GM19467 (cell line): ENCODE results near the gene LAMA2.
"Not testable (repeated sequence)": the region's sequence is repeated elsewhere in the genome, so short reads cannot be mapped to it uniquely, and the experiment has no call there.

Experiments
- ATAC-seq: cut with Tn5 transposase; IDR thresholded peaks from one replicate; pipeline ENCODE4 v1.9.1; 2021; ENCODE audit warnings: mild to moderate bottlenecking, moderate library complexity; ENCODE audit not compliant: unreplicated experiment

LAMA2 gene

DNA sequence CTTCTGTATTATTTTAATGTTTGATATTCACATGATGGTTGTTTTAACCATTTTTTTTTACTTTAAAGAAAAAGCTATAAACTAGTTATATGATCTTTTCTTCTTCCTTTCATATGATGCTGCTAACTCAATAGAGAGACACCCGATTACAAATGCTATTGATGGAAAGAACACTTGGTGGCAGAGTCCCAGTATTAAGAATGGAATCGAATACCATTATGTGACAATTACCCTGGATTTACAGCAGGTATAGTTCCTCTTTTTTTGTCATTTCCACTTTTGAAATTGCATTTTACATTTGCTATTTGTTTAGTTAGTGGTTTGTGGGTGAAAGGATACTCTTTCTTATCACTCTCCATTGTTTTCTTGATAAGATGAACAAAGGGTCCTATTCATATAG is 176.7 kb downstream of the LAMA2 start:
- no peak for ATAC-seq

DNA sequence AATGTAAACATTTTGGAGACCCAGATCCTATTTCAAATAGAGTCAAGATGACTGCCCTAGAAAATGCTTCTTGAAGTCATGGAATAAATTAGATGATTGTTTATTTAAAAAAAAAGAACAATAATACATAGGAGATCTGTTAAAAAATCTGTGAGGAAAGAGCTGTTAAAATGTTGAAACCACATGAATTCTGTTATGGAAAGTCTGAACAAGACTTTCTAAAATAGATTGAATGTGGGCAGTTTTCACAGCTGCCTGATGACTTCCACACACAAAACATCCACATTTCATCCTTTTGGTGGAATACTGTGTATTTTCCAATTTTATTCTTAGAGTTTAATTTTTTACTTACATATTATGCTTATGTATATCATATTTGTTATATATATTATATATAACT is 186.1 kb downstream of the LAMA2 start:
- ATAC-seq = no peak

DNA sequence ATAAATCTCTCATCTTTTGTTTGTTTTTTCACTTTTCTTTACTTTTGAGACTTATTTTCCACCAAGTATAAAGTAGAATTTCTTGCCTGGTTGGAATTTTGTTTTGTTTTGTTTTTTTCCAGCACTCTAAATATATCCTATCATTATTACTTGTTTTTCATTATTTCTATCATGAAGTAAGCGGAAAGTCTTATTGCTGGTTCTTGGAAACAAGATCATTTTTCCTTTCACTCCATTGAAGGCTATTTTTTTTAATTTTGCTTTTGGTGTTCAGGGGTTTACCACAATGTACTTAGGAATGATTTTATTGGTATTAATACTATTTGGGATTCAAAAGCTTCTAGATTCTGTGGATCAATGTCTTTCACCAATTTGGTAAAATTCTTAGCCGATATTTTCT is 190.1 kb downstream of the LAMA2 start:
- no peak for ATAC-seq

DNA sequence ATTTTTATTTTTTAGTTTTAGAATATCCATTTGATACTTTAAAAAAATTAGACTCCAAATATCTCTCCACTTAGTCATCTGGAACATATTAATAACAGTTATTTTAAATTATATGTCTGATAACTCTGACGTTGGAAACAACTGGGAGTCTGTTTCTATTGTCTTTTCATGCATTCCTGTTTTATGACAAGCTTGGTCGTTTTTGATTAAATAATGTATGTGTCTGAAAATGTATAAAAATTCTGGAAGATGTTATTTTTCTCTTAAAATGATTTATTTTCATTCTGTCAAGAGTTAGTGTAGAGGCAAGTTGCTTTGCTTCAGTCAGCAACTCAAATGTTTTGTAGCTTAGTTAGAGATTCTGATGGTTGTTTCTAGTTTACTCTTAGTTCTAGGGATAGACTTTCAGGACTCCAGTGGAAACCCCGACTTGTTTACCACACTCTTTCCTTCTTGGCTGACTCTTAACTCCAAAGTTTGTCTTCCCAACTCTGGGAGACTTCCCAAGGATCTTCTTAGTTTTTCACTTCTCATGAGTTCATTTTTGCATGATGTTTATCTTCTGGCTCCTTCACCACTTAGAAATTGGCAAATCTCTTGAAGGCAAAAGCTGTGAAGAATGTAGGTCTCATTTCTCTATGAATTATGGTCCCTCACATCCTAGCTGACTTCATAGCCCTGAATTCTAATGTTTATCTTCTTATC is 190.9 kb downstream of the LAMA2 start:
- ATAC-seq = no peak

DNA sequence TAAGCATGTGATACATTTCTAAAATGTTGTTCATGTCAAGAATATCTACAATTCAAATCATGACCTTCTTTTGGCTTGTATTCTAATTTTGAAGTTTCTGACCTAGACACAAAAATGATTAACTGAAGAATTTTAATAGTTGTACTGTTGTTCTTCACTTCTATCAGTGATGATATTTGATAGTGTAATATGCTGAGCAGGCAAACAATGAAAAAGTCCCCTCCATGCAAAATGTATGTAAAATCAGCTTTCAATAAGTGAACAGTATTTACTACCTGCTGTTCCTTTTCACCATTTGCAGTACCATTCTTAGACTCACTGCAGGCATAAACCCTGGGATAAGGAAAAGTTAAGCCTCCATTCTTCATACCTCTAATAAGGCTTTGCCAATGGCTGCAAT is 201.5 kb downstream of the LAMA2 start:
- ATAC-seq = no peak

DNA sequence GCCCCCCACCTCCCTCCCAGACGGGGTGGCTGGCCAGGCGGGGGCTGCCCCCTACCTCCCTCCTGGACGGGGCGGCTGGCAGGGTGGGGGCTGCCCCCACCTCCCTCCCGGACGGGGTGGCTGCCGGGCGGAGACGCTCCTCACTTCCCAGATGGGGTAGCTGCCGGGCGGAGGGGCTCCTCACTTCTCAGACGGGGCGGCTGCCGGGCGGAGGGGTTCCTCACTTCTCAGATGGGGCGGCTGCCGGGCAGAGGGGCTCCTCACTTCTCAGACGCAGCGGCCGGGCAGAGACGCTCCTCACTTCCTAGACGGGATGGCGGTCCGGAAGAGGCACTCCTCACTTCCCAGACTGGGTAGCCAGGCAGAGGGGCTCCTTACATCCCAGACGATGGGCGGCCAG is 205.5 kb downstream of the LAMA2 start:
- not testable (repeated sequence) for ATAC-seq

DNA sequence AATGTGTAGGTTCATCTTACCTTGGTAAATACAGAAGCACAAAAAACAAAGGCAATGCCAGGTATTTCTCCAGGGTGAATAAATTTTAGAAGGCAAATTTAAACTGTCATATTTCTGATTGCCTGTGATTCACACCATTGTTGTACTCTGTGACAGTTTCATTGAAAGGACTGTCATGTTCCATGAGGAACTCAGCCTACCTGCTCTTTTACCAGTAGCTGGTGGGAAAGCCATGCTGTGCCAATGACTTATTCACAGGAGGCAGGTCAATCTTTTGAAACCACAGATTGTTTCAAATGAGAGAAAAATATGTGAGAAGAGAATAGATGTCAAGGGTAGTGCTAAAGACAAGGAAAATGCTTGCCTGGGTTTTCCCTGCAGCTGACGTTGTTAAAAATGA is 206.4 kb downstream of the LAMA2 start:
- no peak for ATAC-seq

DNA sequence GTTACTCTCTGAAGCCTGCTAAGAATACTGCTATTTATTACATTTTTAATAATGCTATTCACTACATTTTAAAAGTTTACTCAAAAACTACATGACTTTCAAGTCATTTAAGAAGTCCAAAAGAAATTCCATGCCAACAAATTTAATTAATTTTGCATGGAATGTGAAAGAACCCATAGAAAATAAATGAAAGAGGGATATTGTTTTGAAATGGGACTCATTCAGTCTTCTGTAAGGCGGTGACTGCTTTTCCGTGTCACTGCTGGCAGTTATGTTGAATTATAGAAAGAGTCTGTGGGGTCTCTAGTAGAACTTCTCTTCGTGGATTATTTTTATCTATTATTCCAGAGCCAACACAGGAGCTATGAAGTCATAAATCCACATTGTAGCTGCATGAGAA is 211.2 kb downstream of the LAMA2 start:
- ATAC-seq = no peak

DNA sequence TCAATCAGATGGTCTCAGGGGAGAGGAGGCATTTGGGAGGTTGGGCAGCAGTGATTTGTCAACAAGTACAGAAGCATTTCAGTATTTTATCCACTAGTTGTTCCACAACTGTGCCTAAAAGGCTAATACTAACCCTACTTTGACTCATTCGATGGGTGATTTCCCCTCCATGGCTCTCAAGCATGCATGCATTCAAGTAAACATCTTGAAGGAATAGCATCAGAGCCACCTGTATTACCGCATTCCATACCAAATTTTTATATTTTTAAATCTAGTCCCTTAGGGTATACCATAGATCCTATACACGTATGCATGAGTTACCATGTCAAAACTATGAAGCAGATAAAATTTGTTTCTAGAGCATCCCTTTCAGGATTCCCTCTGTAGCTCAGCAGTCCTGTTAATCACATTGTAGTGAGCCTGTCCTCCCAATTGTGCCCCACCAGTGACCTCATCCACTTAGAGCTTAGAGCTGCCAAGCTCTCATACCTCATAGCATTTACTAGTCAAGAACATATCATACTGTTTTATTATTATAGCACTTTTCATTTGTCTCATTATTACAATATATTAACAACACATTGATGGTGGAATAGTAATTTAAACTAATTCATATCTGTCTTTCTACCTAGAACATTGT is 213.8 kb downstream of the LAMA2 start:
- ATAC-seq = no peak

DNA sequence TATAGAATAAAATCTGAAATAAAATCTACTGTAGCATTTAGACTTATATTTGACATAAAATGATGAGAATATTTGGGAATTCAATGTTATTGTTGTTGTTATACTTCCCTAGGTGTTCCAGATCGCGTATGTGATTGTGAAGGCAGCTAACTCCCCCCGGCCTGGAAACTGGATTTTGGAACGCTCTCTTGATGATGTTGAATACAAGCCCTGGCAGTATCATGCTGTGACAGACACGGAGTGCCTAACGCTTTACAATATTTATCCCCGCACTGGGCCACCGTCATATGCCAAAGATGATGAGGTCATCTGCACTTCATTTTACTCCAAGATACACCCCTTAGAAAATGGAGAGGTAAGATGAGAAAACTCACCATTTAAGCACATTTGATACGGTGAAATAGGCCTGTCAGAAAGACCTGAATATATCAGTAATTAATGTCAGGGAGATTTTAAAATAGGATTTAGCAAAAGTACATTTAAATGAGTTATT is 215.2 kb downstream of the LAMA2 start:
- no peak for ATAC-seq

DNA sequence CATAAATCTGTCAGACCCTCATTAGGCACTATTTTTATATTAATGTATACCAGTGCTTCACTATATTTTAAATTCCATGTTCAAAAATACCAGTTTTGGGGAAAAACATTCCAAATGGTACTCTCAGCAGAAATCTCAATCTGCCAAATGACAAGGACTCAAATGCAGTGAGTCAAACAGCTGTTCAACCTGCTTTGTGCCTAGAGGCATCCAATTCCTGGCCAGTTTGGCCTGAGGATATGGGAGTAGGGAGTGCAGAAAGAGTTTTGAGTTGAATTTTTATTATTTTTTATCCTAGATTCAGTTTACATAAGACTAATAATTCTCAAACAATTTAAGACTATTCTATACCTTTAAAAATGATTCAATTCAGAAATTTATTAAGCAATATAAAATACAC is 216.8 kb downstream of the LAMA2 start:
- no peak for ATAC-seq

DNA sequence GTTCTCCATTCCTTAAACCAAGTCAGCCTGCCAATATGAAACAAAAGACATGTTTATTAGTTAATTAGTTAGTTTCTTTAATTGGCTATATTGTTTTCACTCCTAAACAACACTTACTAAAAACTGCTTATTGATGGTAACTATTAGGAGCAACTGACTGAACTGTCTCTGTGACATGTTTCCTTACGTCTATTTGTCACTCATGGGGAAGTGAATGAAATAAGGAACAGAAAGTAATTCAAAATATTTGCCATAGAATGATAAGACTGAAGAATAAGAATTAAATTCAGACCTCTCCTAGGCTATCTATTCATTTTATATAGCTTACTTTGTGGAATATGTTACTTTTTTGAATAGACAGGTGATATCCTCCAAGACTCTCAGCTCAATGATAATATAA is 217.2 kb downstream of the LAMA2 start:
- ATAC-seq = no peak

DNA sequence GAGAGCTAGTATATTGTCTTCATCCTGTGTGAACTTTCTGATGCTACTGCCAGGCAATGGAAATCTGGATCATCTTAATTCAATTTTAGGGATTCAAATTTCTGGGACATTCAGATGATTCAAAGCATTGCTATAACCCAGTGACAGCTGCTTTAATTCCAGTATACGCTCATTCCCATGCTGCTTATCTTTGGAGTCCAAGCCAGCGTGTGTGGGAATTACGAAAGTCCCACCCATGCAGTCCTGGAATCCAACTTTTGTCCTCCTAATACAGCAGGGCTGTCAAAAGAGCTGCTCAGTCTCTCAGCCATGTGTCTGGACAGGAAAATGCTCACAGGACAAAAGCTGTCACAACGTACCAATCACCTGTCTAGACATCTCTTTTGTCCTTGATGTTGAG is 219.8 kb downstream of the LAMA2 start:
- ATAC-seq = no peak

DNA sequence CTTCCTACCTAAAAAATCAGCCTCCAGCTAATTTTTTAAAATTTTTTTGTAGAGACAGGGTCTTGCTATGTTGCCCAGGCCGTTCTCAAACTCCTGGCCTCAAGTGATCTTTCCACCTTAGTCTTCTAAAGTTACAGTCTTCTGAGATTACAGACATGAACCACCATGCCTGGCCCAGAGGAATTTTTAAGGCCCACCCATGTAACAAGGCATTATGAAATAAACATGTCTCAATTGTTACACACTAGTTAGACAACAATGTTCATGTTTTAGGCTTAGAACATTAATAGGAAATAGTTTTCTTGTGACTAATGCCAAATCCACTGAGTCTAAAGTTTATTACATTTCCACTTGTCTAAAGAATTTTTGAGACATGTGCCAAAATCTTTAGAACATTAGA is 221.2 kb downstream of the LAMA2 start:
- ATAC-seq = no peak

DNA sequence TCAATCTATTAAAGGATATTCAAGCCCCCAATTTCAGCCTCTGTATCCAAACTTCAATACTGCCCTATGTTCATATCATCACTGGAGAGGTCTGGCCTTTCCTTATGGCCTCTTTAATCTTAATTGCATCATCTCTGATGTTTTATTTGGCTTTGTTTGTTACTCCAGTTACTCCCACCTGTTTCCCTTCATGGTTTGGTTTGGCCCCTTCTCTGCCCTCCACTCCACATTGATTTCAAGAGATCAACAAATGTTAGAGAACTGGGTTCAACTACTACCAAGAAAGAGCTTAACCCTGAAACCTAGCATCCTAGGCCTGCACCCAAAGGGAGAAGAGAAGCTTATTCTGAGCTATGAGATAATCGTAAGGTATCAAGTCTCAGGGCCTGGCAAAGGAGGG is 221.6 kb downstream of the LAMA2 start:
- ATAC-seq = no peak

DNA sequence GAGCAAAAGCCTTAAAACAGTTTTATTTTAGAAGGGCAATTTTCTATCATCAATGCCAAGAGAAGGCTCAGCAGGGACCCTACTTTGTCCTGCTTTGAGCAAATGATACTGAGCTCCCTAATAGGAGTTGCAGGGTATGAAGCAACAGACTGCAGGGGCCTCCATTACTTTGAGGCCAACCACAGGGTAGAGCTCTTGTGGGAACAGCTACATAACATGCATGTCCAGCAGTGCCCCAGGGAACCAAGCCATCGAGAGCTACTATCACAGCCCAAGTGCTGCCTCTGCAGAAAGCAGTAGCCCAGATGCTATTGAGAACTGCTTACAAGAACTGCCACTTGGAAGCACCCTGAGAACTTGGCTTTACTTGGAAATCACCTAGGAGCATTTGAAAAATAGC is 222.1 kb downstream of the LAMA2 start:
- ATAC-seq = no peak

DNA sequence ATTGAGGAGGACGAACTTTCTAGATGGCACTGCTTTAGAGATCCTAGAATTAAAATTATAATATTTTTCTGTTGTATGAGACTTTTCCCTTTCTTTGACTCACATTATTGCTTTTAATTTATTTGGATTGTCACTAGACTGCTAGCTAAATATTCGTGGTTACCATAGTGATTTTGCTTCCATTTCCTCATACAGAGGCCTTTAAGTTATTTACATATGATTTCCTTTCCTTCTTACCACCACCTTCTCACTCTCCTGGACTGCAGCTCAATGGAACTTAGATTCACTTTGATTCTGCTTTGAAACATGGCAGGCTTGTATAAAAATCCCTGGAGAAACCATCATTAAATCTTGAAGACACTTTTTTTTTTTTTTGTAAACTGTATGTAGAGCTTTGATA is 222.9 kb downstream of the LAMA2 start:
- ATAC-seq = no peak

DNA sequence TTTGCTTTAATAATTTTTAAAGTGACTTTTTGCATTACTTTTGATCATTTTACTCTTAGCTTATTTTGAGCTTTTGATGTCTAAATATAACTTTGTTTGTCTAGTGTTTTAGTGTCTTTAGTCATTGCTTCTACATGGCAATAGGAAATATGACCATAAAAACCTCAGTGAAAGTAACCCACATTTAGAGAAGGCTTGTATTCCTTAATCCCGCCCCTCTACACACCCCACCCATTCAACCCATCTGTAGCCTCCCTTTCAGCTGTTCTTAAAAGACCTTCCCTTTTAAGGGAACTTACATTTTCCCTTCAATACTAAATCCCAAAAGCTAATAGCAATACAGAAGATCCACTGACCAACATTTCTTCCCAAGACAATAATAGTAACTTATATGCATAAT is 225.4 kb downstream of the LAMA2 start:
- ATAC-seq = no peak

DNA sequence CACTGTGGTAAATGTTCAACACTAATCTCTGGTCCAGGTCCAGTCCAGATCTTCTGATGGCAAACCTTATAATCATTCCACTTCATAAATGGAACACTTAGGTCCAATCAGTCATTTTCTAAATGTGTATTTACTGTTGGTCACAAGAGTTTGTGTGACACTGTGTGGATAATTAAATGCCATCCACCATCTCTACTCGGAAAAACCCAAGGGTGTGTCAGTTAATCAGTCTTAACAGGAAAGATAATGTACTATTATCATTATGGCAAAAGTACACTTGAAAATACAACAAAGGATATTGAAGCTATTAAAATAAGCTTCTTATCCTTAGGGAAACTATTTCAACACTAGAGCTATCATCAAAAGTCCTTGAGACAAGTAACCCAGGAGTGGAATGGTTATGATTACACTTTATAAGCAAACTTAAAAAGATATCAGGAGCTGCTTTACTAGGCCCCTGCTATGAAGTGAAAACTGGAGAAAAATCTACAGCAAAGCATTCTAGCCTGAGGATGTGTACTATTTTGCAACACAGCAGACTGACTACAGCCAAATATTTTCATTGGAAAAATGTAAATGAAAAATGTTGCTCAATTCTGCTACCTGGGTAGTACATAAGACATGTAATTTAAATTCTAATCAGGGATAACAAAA is 227.9 kb downstream of the LAMA2 start:
- no peak for ATAC-seq

DNA sequence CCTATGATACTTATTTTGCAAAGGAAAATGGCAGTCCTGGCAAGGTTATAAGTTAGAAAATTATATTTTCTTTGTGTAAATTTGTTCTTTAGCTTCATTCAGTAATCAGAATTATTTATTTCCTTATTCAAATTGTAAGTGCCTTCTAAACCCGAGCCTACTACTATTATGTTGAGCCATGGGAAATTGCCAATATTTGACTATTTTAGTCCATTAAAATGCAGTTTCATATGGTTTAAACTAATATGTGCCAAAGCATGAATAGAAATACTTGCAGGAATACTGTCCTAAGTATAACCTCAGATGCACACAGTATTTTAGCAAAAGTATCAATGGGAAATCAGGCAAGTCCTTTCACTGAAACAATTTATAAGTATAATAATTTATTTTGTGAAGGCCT is 228.4 kb downstream of the LAMA2 start:
- no peak for ATAC-seq

DNA sequence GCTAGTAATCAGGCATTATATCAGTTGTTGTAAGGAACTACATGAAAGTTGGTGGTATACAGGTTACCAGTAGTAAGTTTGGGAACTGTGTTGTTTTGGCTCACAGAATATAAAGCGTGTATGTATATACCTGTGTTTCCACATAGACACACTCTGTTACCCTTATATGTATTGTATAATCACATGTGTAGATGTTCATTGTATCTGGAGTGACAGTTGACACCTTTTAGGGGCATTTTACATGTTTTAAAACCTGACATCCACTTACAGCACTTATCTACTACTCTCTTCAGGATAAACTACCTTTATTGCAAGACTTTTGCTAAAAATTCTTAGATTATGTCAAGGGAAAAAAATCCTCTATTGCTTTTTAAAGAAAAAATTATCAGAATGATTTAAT is 228.9 kb downstream of the LAMA2 start:
- ATAC-seq = no peak

DNA sequence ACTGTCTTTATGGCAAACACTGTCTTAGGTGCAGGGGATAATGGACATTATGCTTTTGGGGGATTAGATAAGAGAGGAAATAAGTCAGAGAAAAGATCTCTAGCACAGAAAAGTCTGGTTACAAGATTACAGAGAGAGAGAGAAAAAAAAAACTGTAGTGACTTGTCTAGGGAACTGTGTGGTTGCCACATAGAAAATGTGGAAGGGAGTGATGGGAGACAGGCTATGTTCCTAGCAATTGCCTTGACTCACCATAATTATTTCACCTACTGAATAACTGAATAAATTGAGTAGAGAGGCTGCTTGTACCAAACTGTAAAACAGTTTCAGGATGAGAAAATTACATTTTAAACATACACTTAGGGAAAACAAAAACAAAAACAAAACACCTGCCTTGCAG is 229.7 kb downstream of the LAMA2 start:
- no peak for ATAC-seq
